ENCODE results near the gene DZIP1L. TPM values are rescaled to one million over a fixed set of nuclear protein-coding genes. Genes with fewer than 3 reads are reported as not detected.

Gene DZIP1L
- total and polyA plus RNA-seq, 5 experiments from 2014 or later = not detected

DNA sequence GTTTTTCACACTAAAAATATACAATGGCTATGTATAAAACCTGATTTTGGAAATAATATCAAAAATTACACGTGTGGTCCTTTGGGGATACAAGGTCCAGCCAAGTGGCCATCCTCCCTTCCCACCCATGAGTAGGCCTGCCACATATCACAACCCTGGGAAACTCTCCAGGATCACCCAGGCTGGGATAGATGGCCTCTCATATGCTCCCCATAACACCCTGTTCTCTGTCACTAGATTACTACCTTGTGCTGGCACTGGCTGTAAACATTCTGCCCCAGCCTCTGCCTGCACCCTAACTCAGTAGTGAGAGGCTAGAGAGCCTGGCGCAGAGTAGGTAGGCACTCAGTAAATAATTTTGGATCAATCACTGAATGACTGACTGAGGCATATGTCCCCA is 53.4 kb downstream of the DZIP1L start:
- POLR2A ChIA-PET = no interaction called here
- Mint-ChIP-seq H3K9me3 (no peaks in the 10 kb centered on the region), H3K36me3 (no peaks in the 10 kb centered on the region), H3K4me3 (no peak overlapping the region), H3K27ac (no peak overlapping the region), H3K27me3 (peaks cover 0 to 1% (median 0%) of the 10 kb centered on the region in 5 donors), H3K4me1 (no peaks in the 10 kb centered on the region)
- ATAC-seq (no peak), DNase-seq (no peak)

DNA sequence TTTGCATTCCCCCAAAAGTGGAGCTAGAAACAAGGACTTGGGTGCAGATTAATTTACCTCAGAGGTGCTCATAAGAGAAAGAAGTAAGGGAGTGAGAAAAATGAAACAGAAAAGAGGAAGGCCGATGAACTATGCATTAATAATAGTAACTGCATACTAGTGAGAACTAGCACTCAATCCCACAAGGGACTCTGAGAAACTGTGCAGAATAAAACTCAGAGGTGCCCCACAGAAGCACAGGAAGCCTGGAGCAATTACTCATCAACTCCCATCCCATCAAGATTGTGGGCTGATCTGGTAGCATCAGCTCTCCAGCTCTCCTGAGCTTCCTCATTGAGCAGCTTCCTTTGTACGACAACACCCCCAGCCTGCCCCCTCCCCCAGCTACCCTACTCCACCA is 54.6 kb downstream of the DZIP1L start:
- no peak for ATAC-seq
- no peaks in the 10 kb centered on the region for H3K4me1 Mint-ChIP-seq
- POLR2A ChIA-PET = no interaction called here
- no peaks in the 10 kb centered on the region for H3K36me3 Mint-ChIP-seq
- H3K27me3 Mint-ChIP-seq = peaks cover 0 to 4% (median 1%) of the 10 kb centered on the region in 5 donors
- no peak overlapping the region for H3K27ac Mint-ChIP-seq
- no peak for DNase-seq
- H3K4me3 Mint-ChIP-seq = no peak overlapping the region
- H3K9me3 Mint-ChIP-seq = no peaks in the 10 kb centered on the region

DNA sequence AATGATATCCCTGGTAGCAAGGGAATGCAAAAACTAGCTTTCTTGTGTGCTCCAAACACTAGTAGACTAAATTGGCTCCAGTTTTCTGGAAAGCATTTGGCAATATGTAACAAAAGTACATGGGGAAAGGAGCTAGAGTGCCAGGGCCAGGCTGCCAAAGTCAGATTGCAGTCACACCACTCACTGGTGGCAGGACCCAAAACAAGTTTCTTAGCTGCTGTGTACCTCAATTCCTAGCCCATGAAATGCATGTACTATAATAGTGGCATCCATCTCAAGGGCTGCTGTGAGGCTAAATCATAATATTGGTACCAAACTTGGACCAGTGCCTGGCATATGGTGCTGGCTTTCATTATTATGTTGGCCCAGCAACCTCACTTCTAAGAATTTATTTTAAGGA is 56.1 kb downstream of the DZIP1L start:
- Mint-ChIP-seq H3K36me3 (no peaks in the 10 kb centered on the region), H3K4me1 (no peaks in the 10 kb centered on the region), H3K9me3 (no peaks in the 10 kb centered on the region), H3K4me3 (no peak overlapping the region), H3K27me3 (peaks cover 0 to 17% (median 9%) of the 10 kb centered on the region in 5 donors), H3K27ac (no peak overlapping the region)
- no peak for ATAC-seq
- POLR2A ChIA-PET = no interaction called here
- no peak for DNase-seq

DNA sequence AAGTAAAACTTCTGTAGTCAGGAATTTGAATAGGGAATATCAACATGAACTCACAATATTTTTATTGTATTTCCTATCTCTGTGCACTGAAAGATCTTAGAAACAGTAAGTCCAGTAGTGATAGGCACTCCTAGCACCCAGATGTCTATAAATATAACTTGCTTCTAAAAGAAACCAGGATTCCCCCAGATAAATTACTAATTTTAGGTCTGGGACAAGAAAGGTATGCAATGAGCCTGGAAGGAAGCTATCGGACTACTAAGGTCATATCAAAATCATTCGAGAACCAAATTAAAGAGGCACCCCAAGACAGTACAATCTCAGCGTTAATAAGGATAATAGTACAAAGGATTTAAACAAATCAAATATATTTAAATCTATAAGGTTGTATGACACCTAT is 58.0 kb downstream of the DZIP1L start:
- no peak for ATAC-seq
- Mint-ChIP-seq H3K27me3 (peaks cover 6 to 34% (median 20%) of the 10 kb centered on the region in 5 donors), H3K4me1 (no peaks in the 10 kb centered on the region), H3K27ac (no peak overlapping the region), H3K4me3 (no peak overlapping the region), H3K9me3 (no peaks in the 10 kb centered on the region), H3K36me3 (no peaks in the 10 kb centered on the region)
- no peak for DNase-seq
- POLR2A ChIA-PET = no interaction called here

DNA sequence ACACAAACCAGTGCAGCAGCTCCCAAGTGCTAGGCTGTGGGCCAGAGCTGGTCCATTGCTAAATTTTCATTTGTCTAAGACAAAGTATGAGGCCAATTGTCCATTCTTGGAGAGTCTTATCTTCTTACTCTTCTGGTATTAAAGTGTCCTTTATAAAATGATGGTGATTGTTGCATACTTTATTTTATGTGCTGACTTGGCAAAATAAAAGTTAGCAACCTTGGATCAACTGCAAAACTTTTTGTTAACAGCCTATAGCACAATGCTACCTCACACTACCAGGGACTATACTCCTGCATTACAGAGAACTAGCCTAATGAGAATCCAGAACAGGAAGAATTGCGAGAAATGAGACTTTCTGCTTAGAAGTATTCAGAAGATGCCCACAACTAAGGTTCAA is 61.4 kb downstream of the DZIP1L start:
- ATAC-seq (no peak), DNase-seq (no peak)
- Mint-ChIP-seq H3K9me3 (peaks cover 0 to 10% (median 0%) of the 10 kb centered on the region in 9 donors), H3K4me1 (no peaks in the 10 kb centered on the region), H3K4me3 (no peak overlapping the region), H3K27ac (no peak overlapping the region), H3K27me3 (peaks cover 18 to 47% (median 25%) of the 10 kb centered on the region in 5 donors), H3K36me3 (no peaks in the 10 kb centered on the region)
- POLR2A ChIA-PET = no interaction called here

DNA sequence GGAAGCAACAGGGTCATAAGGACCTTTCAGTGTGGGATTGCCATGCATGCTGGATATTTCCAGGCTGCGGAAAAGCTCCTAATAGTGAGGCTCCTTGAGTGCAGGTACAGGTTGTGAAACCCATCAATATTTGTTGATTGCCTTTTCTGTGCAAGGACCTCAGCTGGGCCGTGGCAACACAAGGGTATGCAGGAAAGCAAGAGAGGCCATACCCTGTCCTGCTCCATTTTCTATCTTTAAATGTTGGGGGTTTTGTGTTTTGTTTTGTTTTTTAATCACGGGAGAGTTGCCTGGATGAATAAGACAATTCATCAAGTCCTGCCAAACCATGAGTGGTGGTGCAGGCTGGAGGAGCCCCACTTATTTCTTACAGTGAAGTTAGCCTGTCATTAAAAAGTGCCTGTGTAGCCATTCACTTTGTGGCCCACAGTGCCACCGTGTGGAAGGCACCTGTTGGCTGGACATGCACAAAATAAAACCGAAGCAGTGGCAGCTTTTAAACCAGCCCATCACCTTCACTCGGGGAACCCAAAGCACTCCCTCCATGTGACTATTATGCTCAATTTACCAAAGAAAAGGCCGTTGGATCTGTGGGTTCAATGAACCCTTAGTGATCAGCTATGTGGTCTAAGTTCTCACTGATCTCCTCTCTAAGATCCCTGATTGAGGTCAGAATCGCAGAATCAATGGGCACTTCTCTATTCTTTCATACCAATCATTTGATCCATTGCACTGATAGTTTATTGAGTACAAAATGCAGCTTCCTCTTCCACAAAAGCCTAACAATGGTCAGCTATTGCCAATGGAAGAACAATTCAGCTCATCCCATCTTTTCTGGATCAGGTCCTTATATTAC is 63.2 kb downstream of the DZIP1L start:
- H3K27ac Mint-ChIP-seq = no peak overlapping the region
- no peak overlapping the region for H3K4me3 Mint-ChIP-seq
- peaks cover 0 to 10% (median 0%) of the 10 kb centered on the region in 9 donors for H3K9me3 Mint-ChIP-seq
- H3K4me1 Mint-ChIP-seq = no peaks in the 10 kb centered on the region
- H3K27me3 Mint-ChIP-seq = peaks cover 18 to 47% (median 25%) of the 10 kb centered on the region in 5 donors
- POLR2A ChIA-PET = no interaction called here
- DNase-seq (no peak), ATAC-seq (no peak)
- no peaks in the 10 kb centered on the region for H3K36me3 Mint-ChIP-seq

DNA sequence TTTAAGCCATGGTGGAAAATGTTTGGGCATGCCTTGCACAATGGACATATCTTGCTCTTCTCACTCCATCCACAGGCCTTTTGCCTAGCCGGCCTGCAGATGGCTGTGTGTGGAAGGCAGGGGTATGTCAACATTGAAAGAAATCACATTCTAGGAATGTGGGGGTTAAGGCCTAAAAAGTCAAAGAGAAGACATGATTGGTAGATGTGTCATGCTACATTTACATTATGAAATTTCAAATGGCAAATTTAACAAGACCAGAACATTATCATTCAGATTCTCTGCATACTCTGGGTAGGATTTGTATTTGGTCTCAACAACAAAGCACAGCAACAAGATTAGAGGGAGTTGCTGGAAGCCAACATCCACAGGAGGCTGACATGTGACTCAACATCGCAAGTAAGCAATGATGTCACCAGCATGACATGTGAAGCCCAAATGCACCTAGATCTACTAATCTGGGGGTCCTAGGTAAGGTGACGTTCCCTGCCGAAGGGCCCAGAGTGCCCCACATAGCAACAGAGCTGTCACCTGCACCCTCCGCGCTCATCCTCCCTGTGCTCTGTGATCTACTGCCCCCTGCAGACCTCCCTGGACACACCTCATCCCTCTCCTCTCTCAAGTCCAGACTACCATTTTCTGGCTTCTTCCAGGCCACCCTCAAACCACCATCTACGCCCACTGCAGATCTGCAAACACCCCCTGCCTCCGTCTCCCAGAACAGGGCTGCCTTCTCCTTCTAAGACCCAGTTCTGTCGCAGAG is 66.1 kb downstream of the DZIP1L start:
- ATAC-seq = no peak

DNA sequence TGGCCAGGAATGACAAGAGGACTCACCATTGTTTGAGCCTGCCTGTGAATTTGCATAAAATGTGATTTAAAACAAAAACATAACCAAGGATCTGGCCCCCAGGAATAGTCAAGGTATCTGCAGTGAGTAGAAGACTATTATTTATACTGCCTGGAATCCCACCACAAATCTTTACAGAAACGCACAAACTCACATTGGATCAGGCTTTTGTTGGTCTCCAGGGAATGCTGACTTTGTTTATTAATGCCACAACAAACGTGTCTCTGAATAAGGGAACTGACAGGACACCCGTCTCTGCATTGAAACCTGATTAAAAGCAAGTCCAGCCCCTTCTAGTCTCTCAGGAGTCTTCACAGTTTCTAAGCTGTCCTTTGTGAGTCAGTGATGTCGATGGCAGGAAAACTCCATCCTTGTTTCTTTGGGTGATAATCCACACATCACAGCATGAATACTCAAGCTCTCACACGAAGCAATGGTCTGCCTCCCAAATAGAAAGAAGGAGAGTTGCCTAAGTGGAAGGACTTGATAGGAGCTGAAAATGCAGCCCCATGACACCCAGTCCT is 67.7 kb downstream of the DZIP1L start:
- H3K9me3 Mint-ChIP-seq = peaks cover 0 to 10% (median 0%) of the 10 kb centered on the region in 9 donors
- H3K4me3 Mint-ChIP-seq = no peak overlapping the region
- no peak for DNase-seq
- POLR2A ChIA-PET = no interaction called here
- H3K27me3 Mint-ChIP-seq = peaks cover 9 to 39% (median 25%) of the 10 kb centered on the region in 5 donors
- no peaks in the 10 kb centered on the region for H3K36me3 Mint-ChIP-seq
- H3K27ac Mint-ChIP-seq = no peak overlapping the region
- no peaks in the 10 kb centered on the region for H3K4me1 Mint-ChIP-seq
- ATAC-seq = no peak

More for the DNA sequence above, 66.1 kb downstream of the DZIP1L start:
- POLR2A ChIA-PET = no interaction called here
- H3K36me3 Mint-ChIP-seq = no peaks in the 10 kb centered on the region
- no peak overlapping the region for H3K27ac Mint-ChIP-seq
- H3K4me3 Mint-ChIP-seq = no peak overlapping the region
- peaks cover 0 to 10% (median 0%) of the 10 kb centered on the region in 9 donors for H3K9me3 Mint-ChIP-seq
- peaks cover 21 to 48% (median 28%) of the 10 kb centered on the region in 5 donors for H3K27me3 Mint-ChIP-seq
- no peak for DNase-seq
- H3K4me1 Mint-ChIP-seq = no peaks in the 10 kb centered on the region

DNA sequence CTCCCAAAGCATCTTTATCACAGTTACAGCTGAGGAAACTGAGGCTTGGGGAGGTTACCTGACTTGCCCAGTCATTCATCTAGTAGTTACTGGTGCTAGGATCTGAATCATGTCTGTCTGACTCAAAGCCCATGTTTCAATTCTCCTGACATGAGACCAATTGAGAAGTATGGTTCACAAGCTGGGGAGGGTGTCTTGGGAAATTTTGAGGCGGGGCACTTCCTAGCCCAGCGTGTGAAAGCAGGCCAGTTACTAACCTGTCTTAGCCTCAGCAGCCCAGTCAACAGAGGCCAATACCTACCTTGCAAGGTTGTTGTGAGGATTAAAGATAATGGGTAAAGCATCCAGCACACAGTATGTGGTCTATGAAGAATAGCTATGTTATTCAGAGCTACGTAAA is 68.5 kb downstream of the DZIP1L start:
- ATAC-seq (no peak), DNase-seq (no peak)
- Mint-ChIP-seq H3K9me3 (peaks cover 0 to 10% (median 0%) of the 10 kb centered on the region in 9 donors), H3K4me1 (no peaks in the 10 kb centered on the region), H3K4me3 (no peak overlapping the region), H3K27ac (no peak overlapping the region), H3K36me3 (no peaks in the 10 kb centered on the region), H3K27me3 (peaks cover 6 to 32% (median 21%) of the 10 kb centered on the region in 5 donors)
- POLR2A ChIA-PET = no interaction called here

DNA sequence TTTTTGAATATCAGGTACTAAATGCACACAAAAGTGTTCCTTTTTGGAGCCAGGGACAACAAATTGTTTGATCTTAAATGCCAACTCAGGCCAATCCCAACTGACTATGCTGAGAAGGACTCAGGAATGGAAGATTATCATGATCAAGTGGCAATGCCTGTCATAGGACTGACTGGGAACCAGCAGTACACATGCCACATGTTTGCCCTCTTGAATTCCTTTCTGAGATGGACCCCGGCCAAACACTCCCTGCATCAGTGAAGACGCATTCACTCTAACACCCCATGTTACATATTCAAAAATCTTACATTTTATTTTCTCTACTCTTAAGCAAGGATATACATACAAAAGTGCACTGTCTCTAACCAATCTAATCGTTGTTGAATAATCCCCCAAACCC is 69.3 kb downstream of the DZIP1L start:
- H3K4me1 Mint-ChIP-seq = no peaks in the 10 kb centered on the region
- DNase-seq (no peak), ATAC-seq (no peak)
- H3K4me3 Mint-ChIP-seq = no peak overlapping the region
- POLR2A ChIA-PET = no interaction called here
- no peak overlapping the region for H3K27ac Mint-ChIP-seq
- peaks cover 6 to 23% (median 15%) of the 10 kb centered on the region in 5 donors for H3K27me3 Mint-ChIP-seq
- H3K36me3 Mint-ChIP-seq = no peaks in the 10 kb centered on the region
- H3K9me3 Mint-ChIP-seq = peaks cover 0 to 10% (median 0%) of the 10 kb centered on the region in 9 donors

DNA sequence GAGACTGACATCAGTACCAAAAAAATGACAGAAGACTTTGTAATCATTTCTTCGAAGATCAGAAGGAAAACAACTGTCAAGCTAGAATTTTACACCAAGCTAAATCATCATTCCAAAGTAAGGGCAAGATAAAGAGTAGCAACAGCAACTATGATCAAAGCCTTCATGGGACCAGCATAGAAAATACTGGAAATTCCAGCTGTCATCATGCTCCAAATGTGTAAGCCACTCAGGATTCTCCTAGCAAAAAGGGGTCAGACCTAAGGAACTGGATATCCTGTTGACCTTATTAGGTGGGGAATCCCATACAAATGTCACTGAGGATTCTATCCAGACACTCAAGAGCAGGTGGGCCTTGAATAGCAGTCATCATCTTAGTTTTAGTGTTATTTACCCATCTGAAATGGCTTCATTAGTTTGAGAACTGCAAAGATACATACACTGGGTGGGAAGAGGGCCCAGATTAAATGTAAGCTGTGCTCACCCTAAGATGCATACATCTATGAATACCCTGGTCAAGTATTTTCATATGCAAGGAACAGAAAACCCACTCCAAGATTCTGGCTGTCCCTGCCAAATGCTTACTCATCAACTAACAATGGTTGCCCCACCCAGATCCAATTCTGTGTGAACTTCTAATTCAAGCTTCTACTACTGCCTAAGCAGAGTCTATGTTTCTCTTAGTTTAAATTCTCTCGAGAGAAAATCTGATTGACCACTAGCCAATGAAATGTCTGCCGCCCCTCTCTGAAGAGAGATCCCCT is 72.0 kb downstream of the DZIP1L start:
- Mint-ChIP-seq H3K4me3 (no peak overlapping the region), H3K36me3 (no peaks in the 10 kb centered on the region), H3K9me3 (peaks cover 0 to 6% (median 0%) of the 10 kb centered on the region in 9 donors), H3K27me3 (peaks cover 9 to 35% (median 17%) of the 10 kb centered on the region in 5 donors), H3K4me1 (no peaks in the 10 kb centered on the region), H3K27ac (no peak overlapping the region)
- POLR2A ChIA-PET = no interaction called here
- DNase-seq (no peak), ATAC-seq (no peak)

DNA sequence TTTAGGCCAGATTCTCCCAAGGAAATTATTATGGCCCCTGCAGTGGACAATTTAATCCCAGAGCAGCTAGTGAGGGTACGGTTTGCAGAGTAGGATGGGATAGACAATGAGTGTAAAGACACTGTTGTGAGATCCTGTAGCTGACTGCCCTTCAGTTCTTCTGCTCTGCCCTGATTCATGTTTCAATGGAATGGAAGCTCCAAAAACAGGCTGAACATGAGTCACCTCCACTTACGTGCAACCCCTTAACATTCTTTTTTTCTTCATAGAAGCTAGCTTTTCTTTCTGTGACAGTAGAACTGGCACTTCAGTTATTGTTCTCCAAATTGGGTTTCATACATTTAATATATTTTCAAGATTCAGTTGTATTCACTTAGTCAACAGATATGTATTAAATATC is 73.4 kb downstream of the DZIP1L start:
- H3K36me3 Mint-ChIP-seq = no peaks in the 10 kb centered on the region
- ATAC-seq (no peak), DNase-seq (no peak)
- H3K4me3 Mint-ChIP-seq = no peak overlapping the region
- peaks cover 14 to 48% (median 22%) of the 10 kb centered on the region in 5 donors for H3K27me3 Mint-ChIP-seq
- POLR2A ChIA-PET = no interaction called here
- peaks cover 0 to 6% (median 0%) of the 10 kb centered on the region in 9 donors for H3K9me3 Mint-ChIP-seq
- no peaks in the 10 kb centered on the region for H3K4me1 Mint-ChIP-seq
- H3K27ac Mint-ChIP-seq = no peak overlapping the region
